ENCODE results near the gene FARS2. TPM values are rescaled to one million over a fixed set of nuclear protein-coding genes. Genes with fewer than 3 reads are reported as not detected.

FARS2 gene
- total and polyA plus RNA-seq, 2 donors (not counting 3 experiments of a cell fraction or from before 2014, with no cell fraction given), result 20.2 to 20.5 TPM

DNA sequence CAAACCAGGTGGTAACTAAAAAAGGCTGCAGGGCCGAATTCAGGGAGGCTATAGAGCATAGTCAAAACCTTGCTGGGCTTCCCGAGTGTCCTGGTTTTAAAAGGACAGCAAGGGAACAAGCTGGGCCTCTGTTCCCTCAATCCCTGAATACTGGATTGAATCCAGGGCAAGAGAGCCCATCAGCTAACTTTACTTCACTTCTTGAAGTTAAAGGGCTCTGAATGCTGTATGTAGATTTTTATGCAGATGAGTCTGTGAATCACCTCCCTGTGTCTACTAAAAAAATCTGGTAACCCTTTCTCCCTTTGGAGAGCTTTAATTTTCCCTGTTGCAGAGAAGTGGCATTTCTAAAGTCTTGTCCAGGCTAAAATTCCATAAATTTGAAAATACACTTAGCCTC is 30.0 kb upstream of the FARS2 start:
- peaks cover 0 to 2% of the 10 kb centered on the region in 2 experiments for H3K36me3 ChIP-seq (ENCODE audit: control insufficient read depth in 2 of 2, extremely low read depth in 1 of 2, insufficient read depth in 2 of 2, low read length in 2 of 2)
- no peaks in the 10 kb centered on the region for H3K27me3 ChIP-seq (ENCODE audit: control insufficient read depth in 2 of 2, insufficient read depth in 2 of 2, low read length in 2 of 2)
- H3K4me2 ChIP-seq (ENCODE audit: insufficient read depth, low read length), result no peak overlapping the region
- peak overlapping the region; percentile 47 for H3K27ac ChIP-seq (ENCODE audit: insufficient read depth, low read depth, low read length)
- CTCF ChIA-PET, result interaction anchor here (1.2 to 2.1 kb wide), 2 partner anchors 27 to 171 kb away, joined by 3 to 7 read pairs; no protein-coding TSS in a partner anchor
- BruUV-seq (replicated peaks), result no TSS peak
- H3K4me3 ChIP-seq (replicated peaks in 1 of 3; ENCODE audit: insufficient read depth in 1 of 3, low read depth in 1 of 3, low read length in 3 of 3), result no peak overlapping the region
- H3K9ac ChIP-seq (replicated peaks; ENCODE audit: extremely low read depth, insufficient read depth, low read length), result no peak overlapping the region
- FAIRE-seq (peak; percentile 8), DNase-seq (ENCODE audit: low read depth, low spot score) (no peak)
- POLR2A ChIA-PET, result no interaction called here
- no peaks in the 10 kb centered on the region for H4K20me1 ChIP-seq (replicated peaks; ENCODE audit: control insufficient read depth, extremely low read depth, insufficient read depth, low read length)
- dilution Hi-C loops (cut with MboI; ENCODE audit: extremely low pct_ligation_motif_present, low sequenced_read_pairs) (no loop called here), intact Hi-C loops (cut with micrococcal nuclease) (loop anchor here (2.0 kb wide), 2 partner anchors 26 to 30 kb away; partner anchors contain the start of genes FARS2 and LYRM4)
- H3K9me1 ChIP-seq (replicated peaks; ENCODE audit: control insufficient read depth, extremely low read depth, insufficient read depth, low read length), result no peaks in the 10 kb centered on the region
- H2AFZ ChIP-seq (ENCODE audit: low read depth, low read length), result no peak overlapping the region
- no peaks in the 10 kb centered on the region for H3K79me2 ChIP-seq (ENCODE audit: control insufficient read depth, insufficient read depth, low read length)
- H3K9me3 ChIP-seq (replicated peaks; ENCODE audit: control insufficient read depth, insufficient read depth, low read length), result no peaks in the 10 kb centered on the region
- H3K4me1 ChIP-seq (ENCODE audit: control insufficient read depth, extremely low read depth, insufficient read depth, low read length), result peaks cover 17% of the 10 kb centered on the region
- TF ChIP-seq GATA2 (IDR thresholded peaks at IDR 0.05; ENCODE audit: insufficient read depth, insufficient read length, low read depth, low read length) (no peak), JUN (IDR thresholded peaks at IDR 0.05; ENCODE audit: borderline replicate concordance, insufficient read depth, insufficient read length, low read depth) (no peak), FOS (IDR thresholded peaks at IDR 0.05; ENCODE audit: borderline replicate concordance, insufficient read depth, low read length) (no peak), POLR2A (IDR thresholded peaks at IDR 0.05; ENCODE audit: low read depth, low read length) (no peak)
- TF ChIP-seq, protein P1, sequence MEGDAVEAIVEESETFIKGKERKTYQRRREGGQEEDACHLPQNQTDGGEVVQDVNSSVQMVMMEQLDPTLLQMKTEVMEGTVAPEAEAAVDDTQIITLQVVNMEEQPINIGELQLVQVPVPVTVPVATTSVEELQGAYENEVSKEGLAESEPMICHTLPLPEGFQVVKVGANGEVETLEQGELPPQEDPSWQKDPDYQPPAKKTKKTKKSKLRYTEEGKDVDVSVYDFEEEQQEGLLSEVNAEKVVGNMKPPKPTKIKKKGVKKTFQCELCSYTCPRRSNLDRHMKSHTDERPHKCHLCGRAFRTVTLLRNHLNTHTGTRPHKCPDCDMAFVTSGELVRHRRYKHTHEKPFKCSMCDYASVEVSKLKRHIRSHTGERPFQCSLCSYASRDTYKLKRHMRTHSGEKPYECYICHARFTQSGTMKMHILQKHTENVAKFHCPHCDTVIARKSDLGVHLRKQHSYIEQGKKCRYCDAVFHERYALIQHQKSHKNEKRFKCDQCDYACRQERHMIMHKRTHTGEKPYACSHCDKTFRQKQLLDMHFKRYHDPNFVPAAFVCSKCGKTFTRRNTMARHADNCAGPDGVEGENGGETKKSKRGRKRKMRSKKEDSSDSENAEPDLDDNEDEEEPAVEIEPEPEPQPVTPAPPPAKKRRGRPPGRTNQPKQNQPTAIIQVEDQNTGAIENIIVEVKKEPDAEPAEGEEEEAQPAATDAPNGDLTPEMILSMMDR (IDR thresholded peaks at IDR 0.05; ENCODE audit: extremely low read depth in 1 of 2, insufficient read depth in 1 of 2, low read depth in 1 of 2, low read length in 2 of 2), result no peak
- TF ChIP-seq, protein P2, sequence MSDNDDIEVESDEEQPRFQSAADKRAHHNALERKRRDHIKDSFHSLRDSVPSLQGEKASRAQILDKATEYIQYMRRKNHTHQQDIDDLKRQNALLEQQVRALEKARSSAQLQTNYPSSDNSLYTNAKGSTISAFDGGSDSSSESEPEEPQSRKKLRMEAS (IDR thresholded peaks at IDR 0.05; ENCODE audit: insufficient read depth, insufficient read length), result no peak
